HL-60 (cell line): Measurements from ENCODE around the gene MYO9B.

Experiments
- DNase-seq, 2 experiments: peaks; one replicate each; pipeline ENCODE4 v3.0.0-alpha.2; 2010 to 2020; ENCODE audit warnings: low read depth in 1 of 2, low spot score in 1 of 2
- H3K27ac ChIP-seq: fragments of 250-450 bp; sonication (Bioruptor Pico); replicated peaks from 2 replicates; pipeline ENCODE4 v1.5.1; 2020; ENCODE audit warnings: mild to moderate bottlenecking, moderate library complexity
- H3K27me3 ChIP-seq: fragments of 250-450 bp; sonication (Bioruptor Pico); 2 replicates; pipeline ENCODE4 v1.5.1; 2021; ENCODE audit warnings: mild to moderate bottlenecking, moderate library complexity; ENCODE audit not compliant: insufficient read depth, poor library complexity, severe bottlenecking
- H3K4me3 ChIP-seq: replicated peaks from 2 replicates; pipeline ENCODE4 v1.5.1; 2011; ENCODE audit warnings: mild to moderate bottlenecking, control low read depth, low read length; ENCODE audit not compliant: insufficient read depth
- CTCF ChIP-seq: IDR thresholded peaks from one replicate; pipeline ENCODE4 v1.5.1; 2011; ENCODE audit warnings: low read length, control low read depth, inconsistent platforms; ENCODE audit not compliant: insufficient read depth
- GABPA ChIP-seq: IDR thresholded peaks from 2 replicates; pipeline ENCODE4 v1.6.1; 2012; ENCODE audit warnings: low read depth
- POLR2AphosphoS5 ChIP-seq: IDR thresholded peaks from 2 replicates; pipeline ENCODE4 v1.6.1; 2012; ENCODE audit warnings: low read depth
- REST ChIP-seq: IDR thresholded peaks from 2 replicates; pipeline ENCODE4 v1.6.1; 2012; ENCODE audit warnings: low read depth; ENCODE audit not compliant: insufficient replicate concordance
- SPI1 ChIP-seq: IDR thresholded peaks from 2 replicates; pipeline ENCODE4 v1.6.1; 2012; ENCODE audit warnings: low read depth, mild to moderate bottlenecking, borderline replicate concordance

MYO9B gene

GRCh38 chr19:17108453-17108784 lies 32.8 kb downstream of the MYO9B start:
- no peaks in the 10 kb centered on the region for H3K27me3 ChIP-seq
- TF ChIP-seq CTCF (no peak), SPI1 (no peak), POLR2AphosphoS5 (no peak), REST (no peak), GABPA (no peak)
- no peak for DNase-seq
- H3K4me3 ChIP-seq: no peak overlapping the region
- H3K27ac ChIP-seq: peak overlapping the region; percentile 6

GRCh38 chr19:17109300-17109699 lies 33.7 kb downstream of the MYO9B start:
- no peak for TF ChIP-seq REST
- no peak for TF ChIP-seq GABPA
- TF ChIP-seq POLR2AphosphoS5: no peak
- TF ChIP-seq SPI1: no peak
- no peak for TF ChIP-seq CTCF
- H3K4me3 ChIP-seq: no peak overlapping the region
- H3K27ac ChIP-seq: peak overlapping the region; percentile 76
- no peak for DNase-seq
- no peaks in the 10 kb centered on the region for H3K27me3 ChIP-seq

GRCh38 chr19:17109962-17110598 lies 34.5 kb downstream of the MYO9B start:
- no peak overlapping the region for H3K4me3 ChIP-seq
- TF ChIP-seq REST (peak; percentile 46), CTCF (no peak), GABPA (no peak), POLR2AphosphoS5 (peak; percentile 80), SPI1 (peak; percentile 93)
- peak; percentile 71 to 97 for DNase-seq

More at GRCh38 chr19:17109962-17110598, 34.5 kb downstream of the MYO9B start:
- Histone ChIP-seq H3K27me3 (no peaks in the 10 kb centered on the region), H3K27ac (peak overlapping the region; percentile 76)
